Neuronal stem cell (in vitro differentiated cells): ENCODE measurements around the gene PPP1R13L.

Source experiments
- DNase-seq: peaks from one replicate; pipeline ENCODE4 v3.0.0-alpha.2; 2013; ENCODE audit warnings: low spot score
- H2AFZ ChIP-seq: one replicate; pipeline ENCODE4 v1.6.1; 2013; ENCODE audit warnings: mild to moderate bottlenecking, low read length, inconsistent platforms
- H2AK5ac ChIP-seq: 2 replicates; pipeline ENCODE4 v1.6.1; 2013; ENCODE audit warnings: low read depth, mild to moderate bottlenecking, inconsistent platforms, low read length, moderate library complexity, mixed read lengths
- H2BK120ac ChIP-seq: 2 replicates; pipeline ENCODE4 v1.6.1; 2013; ENCODE audit warnings: low read depth, mild to moderate bottlenecking, inconsistent platforms, low read length, moderate library complexity, mixed read lengths
- H2BK12ac ChIP-seq: one replicate; pipeline ENCODE4 v1.6.1; 2013; ENCODE audit warnings: low read length, inconsistent platforms
- H2BK15ac ChIP-seq: 2 replicates; pipeline ENCODE4 v1.6.1; 2013; ENCODE audit warnings: mild to moderate bottlenecking, low read length, inconsistent platforms, mixed read lengths
- H2BK5ac ChIP-seq: one replicate; pipeline ENCODE4 v1.6.1; 2013; ENCODE audit warnings: inconsistent platforms, mild to moderate bottlenecking, low read length, moderate library complexity
- H3K14ac ChIP-seq: one replicate; pipeline ENCODE4 v1.6.1; 2013; ENCODE audit warnings: low read length, inconsistent platforms
- H3K18ac ChIP-seq: 2 replicates; pipeline ENCODE4 v1.6.1; 2013; ENCODE audit warnings: low read length, inconsistent platforms
- H3K23ac ChIP-seq: 2 replicates; pipeline ENCODE4 v1.6.1; 2013; ENCODE audit warnings: low read depth, mild to moderate bottlenecking, mixed read lengths, low read length, inconsistent platforms; ENCODE audit not compliant: poor library complexity
- H3K27ac ChIP-seq: replicated peaks from 3 replicates; pipeline ENCODE4 v1.5.1; 2013; ENCODE audit warnings: low read length, inconsistent platforms
- H3K27me3 ChIP-seq, 3 experiments: 2 replicates each; pipeline ENCODE4 v1.6.1; 2013; ENCODE audit warnings: low read length in 3 of 3, mild to moderate bottlenecking in 2 of 3, inconsistent platforms in 1 of 3, low read depth in 1 of 3, mixed read lengths in 1 of 3, moderate library complexity in 1 of 3; ENCODE audit not compliant: control insufficient read depth in 3 of 3, insufficient read depth in 3 of 3
- H3K36me3 ChIP-seq, 2 donors: replicated peaks in 1 of 2; 2 replicates each; pipeline ENCODE4 v1.6.1; 2013; ENCODE audit warnings: low read length in 2 of 2; ENCODE audit not compliant: control insufficient read depth in 2 of 2, insufficient read depth in 2 of 2
- H3K4ac ChIP-seq: 2 replicates; pipeline ENCODE4 v1.6.1; 2013; ENCODE audit warnings: inconsistent platforms, mild to moderate bottlenecking, low read length, moderate library complexity
- H3K4me1 ChIP-seq, 2 donors: 1 replicate in 1 of 2; 2 replicates in 1 of 2; pipeline ENCODE4 v1.6.1; 2013; ENCODE audit warnings: low read length in 2 of 2, low read depth in 1 of 2; ENCODE audit not compliant: control insufficient read depth in 2 of 2, insufficient read depth in 1 of 2
- H3K4me2 ChIP-seq: one replicate; pipeline ENCODE4 v1.6.1; 2013; ENCODE audit warnings: mild to moderate bottlenecking, low read length, inconsistent platforms; ENCODE audit not compliant: insufficient read depth, poor library complexity, severe bottlenecking
- H3K4me3 ChIP-seq, 2 donors: 2 replicates each; pipeline ENCODE4 v1.5.1; 2013; ENCODE audit warnings: low read length in 2 of 2, mild to moderate bottlenecking in 2 of 2, inconsistent platforms in 1 of 2, moderate library complexity in 1 of 2
- H3K79me1 ChIP-seq: one replicate; pipeline ENCODE4 v1.6.1; 2013; ENCODE audit warnings: low read depth, mild to moderate bottlenecking, inconsistent platforms, low read length, moderate library complexity
- H3K9ac ChIP-seq: one replicate; pipeline ENCODE4 v1.6.1; 2013; ENCODE audit warnings: mild to moderate bottlenecking, low read depth, low read length, inconsistent platforms; ENCODE audit not compliant: poor library complexity
- H3K9me3 ChIP-seq, 2 donors: replicated peaks in 1 of 2; 2 replicates each; pipeline versions ENCODE3 to v1.6.1; 2013; ENCODE audit warnings: low read length in 2 of 2, mild to moderate bottlenecking in 2 of 2, inconsistent platforms in 1 of 2, low read depth in 1 of 2, mixed read lengths in 1 of 2, moderate library complexity in 1 of 2; ENCODE audit not compliant: control insufficient read depth in 2 of 2, insufficient read depth in 1 of 2
- H4K8ac ChIP-seq: one replicate; pipeline ENCODE4 v1.6.1; 2013; ENCODE audit warnings: low read depth, mild to moderate bottlenecking, inconsistent platforms, low read length, moderate library complexity
- H4K91ac ChIP-seq: one replicate; pipeline ENCODE4 v1.6.1; 2013; ENCODE audit warnings: low read length, low read depth, mild to moderate bottlenecking, inconsistent platforms; ENCODE audit not compliant: poor library complexity
- WGBS, 2 donors: extraction: QIAGEN DNeasy Blood & Tissue Kit; methylation state at CpG; one replicate each; pipeline ENCODE4 v1.1.7; 2013; ENCODE audit warnings: missing lambda C conversion rate in 2 of 2, mixed read lengths in 1 of 2; ENCODE audit not compliant: insufficient read length in 2 of 2, insufficient replicate concordance in 1 of 2; ENCODE audit errors: extremely low coverage in 2 of 2; 5-methylcytosine and 5-hydroxymethylcytosine counted together

The PPP1R13L gene

DNA sequence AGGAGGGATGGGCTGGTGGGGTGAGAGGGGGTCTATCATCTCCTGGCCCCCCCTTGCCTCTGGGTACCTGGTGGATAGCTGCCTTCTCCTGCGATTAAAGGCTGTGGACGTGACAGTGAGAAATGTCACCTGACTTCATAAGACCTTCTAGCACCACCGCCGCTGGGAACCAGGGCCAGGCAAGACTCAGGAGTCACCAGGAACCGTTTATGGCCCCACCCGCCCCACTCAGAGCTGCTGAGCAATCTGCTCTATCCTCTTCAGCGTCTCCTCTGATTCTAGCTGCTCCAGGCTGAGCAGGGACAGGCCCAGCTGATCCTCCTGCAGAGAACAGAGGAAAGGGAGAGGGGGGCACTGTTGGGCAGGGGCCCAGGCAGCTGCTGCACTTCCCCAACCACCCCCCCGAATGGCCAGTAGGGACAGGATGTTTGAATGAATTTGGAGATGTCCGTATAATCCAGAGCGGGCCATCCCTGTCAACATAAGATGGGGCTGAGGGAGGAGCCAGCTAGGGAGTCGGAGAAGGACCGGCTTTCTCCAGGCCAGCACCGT lies 53.4 kb downstream of the PPP1R13L start:
- Histone ChIP-seq H2BK5ac (no peak overlapping the region), H3K14ac (no peak overlapping the region), H2BK12ac (no peak overlapping the region), H3K23ac (no peak overlapping the region), H3K4me1 (peaks cover 0 to 6% of the 10 kb centered on the region in 2 donors), H3K27me3 (peaks cover 0 to 4% (median 0%) of the 10 kb centered on the region in 3 experiments), H4K8ac (no peak overlapping the region), H3K4ac (no peak overlapping the region), H2BK15ac (no peak overlapping the region), H3K9ac (no peak overlapping the region), H3K27ac (no peak overlapping the region), H3K4me2 (no peak overlapping the region), H3K79me1 (no peaks in the 10 kb centered on the region), H3K18ac (no peak overlapping the region), H3K9me3 (peaks cover 0 to 4% of the 10 kb centered on the region in 2 donors), H3K4me3 (no peak overlapping the region), H3K36me3 (peaks cover 41 to 70% of the 10 kb centered on the region in 2 donors), H4K91ac (no peak overlapping the region), H2AK5ac (no peak overlapping the region), H2AFZ (no peak overlapping the region), H2BK120ac (no peak overlapping the region)
- no CpG with 5 or more reads among the region's 13 CpGs for WGBS, 2 donors
- DNase-seq: no peak

DNA sequence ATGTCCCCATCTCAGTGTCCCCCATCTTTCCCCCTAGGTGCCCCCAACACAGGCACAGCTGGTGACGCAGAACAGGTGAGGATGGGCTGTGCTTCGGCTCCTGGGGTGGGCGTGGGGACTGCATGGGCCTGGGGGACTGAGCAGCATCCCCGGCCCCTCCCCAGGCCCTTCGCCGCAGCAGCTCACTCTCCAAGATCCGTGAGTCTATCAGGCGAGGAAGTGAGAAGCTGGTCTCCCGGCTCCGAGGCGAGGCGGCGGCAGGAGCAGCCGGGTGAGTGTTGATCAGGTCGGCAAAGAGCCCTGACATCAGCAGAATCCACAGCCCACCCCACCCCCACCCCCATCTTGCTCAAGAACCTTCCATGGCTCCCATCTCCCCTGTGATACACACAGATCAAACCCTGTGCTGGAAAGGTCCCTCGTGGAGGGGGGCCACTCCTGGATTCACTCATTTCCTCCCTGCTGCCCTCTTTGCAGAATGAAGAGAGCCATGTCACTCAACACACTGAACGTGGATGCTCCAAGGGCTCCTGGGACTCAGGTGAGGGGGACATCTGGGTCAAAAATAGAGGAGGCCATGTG lies 54.3 kb downstream of the PPP1R13L start:
- Histone ChIP-seq H3K27ac (no peak overlapping the region), H2AFZ (no peak overlapping the region), H2BK12ac (no peak overlapping the region), H4K8ac (no peak overlapping the region), H3K27me3 (peaks cover 0 to 12% (median 2%) of the 10 kb centered on the region in 3 experiments), H3K23ac (peak overlapping the region; percentile 37), H3K18ac (no peak overlapping the region), H3K4me3 (no peak overlapping the region), H3K4ac (no peak overlapping the region), H2BK15ac (no peak overlapping the region), H3K36me3 (peaks cover 33 to 61% of the 10 kb centered on the region in 2 donors), H3K9ac (no peak overlapping the region), H3K9me3 (peaks cover 0 to 4% of the 10 kb centered on the region in 2 donors), H2AK5ac (no peak overlapping the region), H3K14ac (no peak overlapping the region), H4K91ac (no peak overlapping the region), H2BK5ac (no peak overlapping the region), H3K4me2 (no peak overlapping the region), H2BK120ac (no peak overlapping the region), H3K4me1 (peaks cover 0 to 6% of the 10 kb centered on the region in 2 donors), H3K79me1 (no peaks in the 10 kb centered on the region)
- DNase-seq: no peak
- WGBS, 2 donors: no CpG with 5 or more reads among the region's 17 CpGs

DNA sequence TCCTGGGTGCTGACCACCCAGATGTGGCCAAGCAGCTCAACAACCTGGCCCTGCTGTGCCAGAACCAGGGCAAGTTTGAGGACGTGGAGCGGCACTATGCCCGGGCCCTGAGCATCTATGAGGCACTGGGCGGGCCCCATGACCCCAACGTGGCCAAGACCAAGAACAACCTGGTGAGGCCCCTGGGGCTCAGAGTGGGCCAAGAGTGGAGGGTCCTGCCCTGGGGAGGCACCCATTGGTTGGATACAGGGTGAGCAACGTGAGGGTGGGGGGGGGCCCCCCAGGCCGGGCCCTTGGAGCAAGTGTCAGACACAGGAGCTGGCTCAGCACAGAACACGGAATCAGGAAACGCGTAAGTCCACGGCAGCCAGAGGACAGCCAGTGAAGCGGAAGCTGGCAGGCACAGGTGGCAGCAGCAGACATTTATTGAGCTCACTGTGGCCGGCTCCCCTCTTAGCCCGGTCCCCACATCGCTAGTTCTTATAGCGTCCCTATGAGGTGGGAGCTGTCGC lies 55.4 kb downstream of the PPP1R13L start:
- Histone ChIP-seq H3K23ac (peak overlapping the region; percentile 48), H2BK5ac (no peak overlapping the region), H2BK12ac (no peak overlapping the region), H3K4me2 (no peak overlapping the region), H4K91ac (no peak overlapping the region), H2AFZ (no peak overlapping the region), H3K9me3 (no peaks in the 10 kb centered on the region), H3K4me3 (no peak overlapping the region), H3K9ac (no peak overlapping the region), H2BK15ac (no peak overlapping the region), H2AK5ac (no peak overlapping the region), H3K79me1 (no peaks in the 10 kb centered on the region), H2BK120ac (no peak overlapping the region), H3K14ac (no peak overlapping the region), H3K27ac (no peak overlapping the region), H3K27me3 (peaks cover 0 to 21% (median 2%) of the 10 kb centered on the region in 3 experiments), H3K18ac (peak overlapping the region; percentile 53), H3K4me1 (peaks cover 0 to 6% of the 10 kb centered on the region in 2 donors), H3K36me3 (peaks cover 26 to 52% of the 10 kb centered on the region in 2 donors), H3K4ac (no peak overlapping the region), H4K8ac (no peak overlapping the region)
- WGBS, 2 donors: no CpG with 5 or more reads among the region's 17 CpGs
- no peak for DNase-seq

DNA sequence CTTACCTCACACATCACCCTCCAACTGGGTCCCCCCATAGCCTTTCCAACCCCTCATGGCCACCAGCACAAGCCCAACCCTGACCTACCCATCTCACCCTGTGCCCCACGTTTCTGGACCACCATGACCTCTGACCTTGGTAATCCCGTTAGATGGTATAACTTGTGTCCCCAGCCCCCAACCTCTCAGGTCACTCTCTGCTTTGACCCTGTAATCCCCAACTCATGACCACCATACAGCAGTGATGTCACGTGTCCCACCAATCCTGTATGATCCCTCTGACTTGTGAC lies 55.8 kb downstream of the PPP1R13L start:
- peaks cover 0 to 6% of the 10 kb centered on the region in 2 donors for H3K4me1 ChIP-seq
- H2BK120ac ChIP-seq: no peak overlapping the region
- DNase-seq: no peak
- H2BK15ac ChIP-seq: no peak overlapping the region
- no peaks in the 10 kb centered on the region for H3K79me1 ChIP-seq
- H2BK12ac ChIP-seq: no peak overlapping the region
- H3K27ac ChIP-seq: no peak overlapping the region
- H3K4me3 ChIP-seq: peak overlapping the region in 1 of 2 donors; percentile 40
- peaks cover 21 to 47% of the 10 kb centered on the region in 2 donors for H3K36me3 ChIP-seq
- H2AFZ ChIP-seq: no peak overlapping the region
- H3K23ac ChIP-seq: peak overlapping the region; percentile 48
- no peak overlapping the region for H2AK5ac ChIP-seq
- H3K4me2 ChIP-seq: no peak overlapping the region
- no peaks in the 10 kb centered on the region for H3K9me3 ChIP-seq
- no peak overlapping the region for H3K14ac ChIP-seq
- no peak overlapping the region for H2BK5ac ChIP-seq
- H3K9ac ChIP-seq: no peak overlapping the region
- H3K27me3 ChIP-seq: peaks cover 0 to 23% (median 2%) of the 10 kb centered on the region in 3 experiments
- H3K4ac ChIP-seq: no peak overlapping the region
- WGBS, 2 donors: no CpG with 5 or more reads among the region's 3 CpGs
- H4K91ac ChIP-seq: no peak overlapping the region
- peak overlapping the region; percentile 53 for H3K18ac ChIP-seq
- H4K8ac ChIP-seq: no peak overlapping the region
